ENCODE measurements around the gene RNF144A. TPM values are rescaled to one million over a fixed set of nuclear protein-coding genes. Genes with fewer than 3 reads are reported as not detected.
A peak's percentile ranks its signal among the peaks of the same experiment; 100 is the strongest.

Gene RNF144A
- total and polyA plus RNA-seq, 2 donors (not counting 3 experiments of a cell fraction or from before 2014, with no cell fraction given), result 9.7 to 28.8 TPM

DNA sequence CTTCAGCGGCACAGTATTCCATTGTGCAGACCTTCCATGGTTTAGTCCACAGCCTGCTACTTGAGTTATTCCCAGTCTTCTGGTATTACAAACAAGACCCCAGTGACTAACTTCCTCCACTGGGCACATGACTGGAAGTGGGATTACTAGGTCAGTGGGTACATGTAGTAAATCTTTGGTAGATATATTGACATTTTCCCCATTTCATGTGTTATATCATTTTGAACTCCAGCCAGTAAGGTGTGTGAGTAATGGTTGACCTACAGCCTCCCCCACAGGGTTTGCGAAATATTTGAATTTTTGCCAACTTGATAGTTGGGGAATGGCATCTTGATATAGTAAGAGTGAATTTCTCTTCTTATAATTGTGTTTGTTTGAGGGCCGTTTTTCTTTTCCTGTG is 58.8 kb downstream of the RNF144A start:
- H3K9me1 ChIP-seq (replicated peaks; ENCODE audit: control insufficient read depth, extremely low read depth, insufficient read depth, low read length), result no peaks in the 10 kb centered on the region
- dilution Hi-C loops (cut with MboI; ENCODE audit: extremely low pct_ligation_motif_present, low sequenced_read_pairs), result no loop called here
- no peaks in the 10 kb centered on the region for H3K27me3 ChIP-seq (ENCODE audit: control insufficient read depth in 2 of 2, insufficient read depth in 2 of 2, low read length in 2 of 2)
- DNase-seq (ENCODE audit: low read depth, low spot score) (peak; percentile 91), FAIRE-seq (peak; percentile 98)
- peaks cover 19% of the 10 kb centered on the region for H3K4me1 ChIP-seq (ENCODE audit: control insufficient read depth, extremely low read depth, insufficient read depth, low read length)
- H3K4me3 ChIP-seq (replicated peaks in 1 of 3; ENCODE audit: insufficient read depth in 1 of 3, low read depth in 1 of 3, low read length in 3 of 3), result no peak overlapping the region
- no peak overlapping the region for H2AFZ ChIP-seq (ENCODE audit: low read depth, low read length)
- intact Hi-C loops (cut with micrococcal nuclease), result loop anchor here (1.0 to 2.0 kb wide), 3 partner anchors 10 to 61 kb away; partner anchors contain the start of gene RNF144A
- no peak overlapping the region for H3K27ac ChIP-seq (ENCODE audit: insufficient read depth, low read depth, low read length)
- H3K36me3 ChIP-seq (ENCODE audit: control insufficient read depth in 2 of 2, extremely low read depth in 1 of 2, insufficient read depth in 2 of 2, low read length in 2 of 2), result no peaks in the 10 kb centered on the region
- H3K79me2 ChIP-seq (ENCODE audit: control insufficient read depth, insufficient read depth, low read length), result no peaks in the 10 kb centered on the region
- no peaks in the 10 kb centered on the region for H3K9me3 ChIP-seq (replicated peaks; ENCODE audit: control insufficient read depth, insufficient read depth, low read length)
- H3K4me2 ChIP-seq (ENCODE audit: insufficient read depth, low read length), result peak overlapping the region; percentile 20
- ChIA-PET CTCF (no interaction called here), POLR2A (no interaction called here)
- no peak overlapping the region for H3K9ac ChIP-seq (replicated peaks; ENCODE audit: extremely low read depth, insufficient read depth, low read length)
- peak; percentile 70 for TF ChIP-seq FOS (IDR thresholded peaks at IDR 0.05; ENCODE audit: borderline replicate concordance, insufficient read depth, low read length)
- peak; percentile 86 for TF ChIP-seq POLR2AphosphoS5 (IDR thresholded peaks at IDR 0.05; ENCODE audit: insufficient read depth, low read depth, low read length)
- TF ChIP-seq, protein P1, sequence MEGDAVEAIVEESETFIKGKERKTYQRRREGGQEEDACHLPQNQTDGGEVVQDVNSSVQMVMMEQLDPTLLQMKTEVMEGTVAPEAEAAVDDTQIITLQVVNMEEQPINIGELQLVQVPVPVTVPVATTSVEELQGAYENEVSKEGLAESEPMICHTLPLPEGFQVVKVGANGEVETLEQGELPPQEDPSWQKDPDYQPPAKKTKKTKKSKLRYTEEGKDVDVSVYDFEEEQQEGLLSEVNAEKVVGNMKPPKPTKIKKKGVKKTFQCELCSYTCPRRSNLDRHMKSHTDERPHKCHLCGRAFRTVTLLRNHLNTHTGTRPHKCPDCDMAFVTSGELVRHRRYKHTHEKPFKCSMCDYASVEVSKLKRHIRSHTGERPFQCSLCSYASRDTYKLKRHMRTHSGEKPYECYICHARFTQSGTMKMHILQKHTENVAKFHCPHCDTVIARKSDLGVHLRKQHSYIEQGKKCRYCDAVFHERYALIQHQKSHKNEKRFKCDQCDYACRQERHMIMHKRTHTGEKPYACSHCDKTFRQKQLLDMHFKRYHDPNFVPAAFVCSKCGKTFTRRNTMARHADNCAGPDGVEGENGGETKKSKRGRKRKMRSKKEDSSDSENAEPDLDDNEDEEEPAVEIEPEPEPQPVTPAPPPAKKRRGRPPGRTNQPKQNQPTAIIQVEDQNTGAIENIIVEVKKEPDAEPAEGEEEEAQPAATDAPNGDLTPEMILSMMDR (IDR thresholded peaks at IDR 0.05; ENCODE audit: extremely low read depth in 1 of 2, insufficient read depth in 1 of 2, low read depth in 1 of 2, low read length in 2 of 2), result no peak
- TF ChIP-seq GATA2 (IDR thresholded peaks at IDR 0.05; ENCODE audit: insufficient read depth, insufficient read length, low read depth, low read length), result peak; percentile 55
- peak; percentile 79 for TF ChIP-seq JUN (IDR thresholded peaks at IDR 0.05; ENCODE audit: borderline replicate concordance, insufficient read depth, insufficient read length, low read depth)
- no TSS peak for BruUV-seq (replicated peaks)
- H4K20me1 ChIP-seq (replicated peaks; ENCODE audit: control insufficient read depth, extremely low read depth, insufficient read depth, low read length), result no peaks in the 10 kb centered on the region

Measured in endothelial cell of umbilical vein (primary cell).